ENCODE measurements around the gene BANF1. TPM values are rescaled to one million over a fixed set of nuclear protein-coding genes. Genes with fewer than 3 reads are reported as not detected.
"Not testable (repeated sequence)": the region's sequence is repeated elsewhere in the genome, so short reads cannot be mapped to it uniquely, and the experiment has no call there.

BANF1 gene
- total and polyA plus RNA-seq, 2 experiments from 2014 or later = 31.6 to 330 TPM

DNA sequence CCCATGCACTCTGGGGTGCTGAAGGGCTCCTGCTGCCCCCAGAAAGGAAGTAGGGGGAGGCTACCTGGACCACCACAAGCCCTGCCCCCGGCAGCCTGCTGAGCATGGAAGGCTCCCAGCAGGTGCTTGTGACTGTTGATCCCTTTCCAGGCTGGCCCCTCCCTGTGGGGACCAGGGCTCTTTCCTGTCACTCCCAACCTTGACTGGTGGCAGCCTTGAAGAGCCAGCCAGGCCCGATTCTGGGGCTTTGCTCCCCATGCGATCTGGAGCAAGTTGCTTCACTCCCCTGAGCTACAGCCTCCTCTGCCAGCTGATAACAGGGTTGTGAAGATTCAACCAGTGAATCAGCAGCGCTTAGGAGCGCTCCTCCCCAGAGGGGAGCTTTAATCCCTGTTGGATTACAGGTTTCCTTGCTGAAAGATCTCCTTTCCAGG, 4.9 kb downstream of the BANF1 start:
- Histone ChIP-seq H4K20me1 (ENCODE audit: insufficient read depth) (no peaks in the 10 kb centered on the region), H3K79me2 (ENCODE audit: insufficient read depth) (peaks cover 22% of the 10 kb centered on the region), H3F3A (ENCODE audit: insufficient read depth) (no peaks in the 10 kb centered on the region), H3K9ac (no peak overlapping the region), H2AFZ (no peak overlapping the region), H3K27me3 (replicated peaks; ENCODE audit: insufficient read depth) (no peaks in the 10 kb centered on the region), H3K4me3 (no peak overlapping the region), H3K9me3 (ENCODE audit: low read depth) (no peaks in the 10 kb centered on the region), H3K4me2 (ENCODE audit: unreplicated experiment) (no peak overlapping the region), H3K9me2 (ENCODE audit: insufficient read depth) (no peaks in the 10 kb centered on the region), H3K36me3 (ENCODE audit: low read depth) (peaks cover 8% of the 10 kb centered on the region), H3K27ac (no peak overlapping the region), H3K4me1 (ENCODE audit: insufficient read depth) (peaks cover 4% of the 10 kb centered on the region)
- in situ Hi-C loops (cut with MboI) = no loop called here
- no peak for DNase-seq
- WGBS, 2 experiments (ENCODE audit: low coverage in 1 of 2, low lambda C conversion rate in 2 of 2, missing lambda C conversion rate in 2 of 2) = 69 to 70% methylated on average over 5 of the region's 5 CpGs
- no peak for TF ChIP-seq EZH2 (IDR thresholded peaks at IDR 0.05; ENCODE audit: insufficient read depth, poor library complexity, severe bottlenecking)
- no peak for TF ChIP-seq EZH2phosphoT487 (IDR thresholded peaks at IDR 0.05; ENCODE audit: insufficient read depth, low read depth)

DNA sequence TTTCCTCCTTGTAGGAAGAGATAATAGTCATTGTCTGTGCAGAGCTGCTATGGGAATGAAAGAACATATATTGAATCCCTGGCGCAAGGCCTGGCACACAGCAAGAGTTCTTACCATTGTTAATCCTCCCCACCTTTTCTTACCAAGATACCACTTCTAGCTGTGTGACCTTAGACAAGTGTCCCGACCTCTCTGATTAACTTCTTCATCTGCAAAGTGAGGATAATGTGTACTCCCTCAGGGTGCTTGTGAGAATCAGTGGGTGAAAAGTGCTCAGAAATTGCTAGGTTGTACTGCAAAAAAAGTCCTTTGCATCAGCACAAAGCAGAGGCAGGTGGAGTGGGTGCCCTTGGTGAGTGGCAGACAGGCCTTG, 5.8 kb downstream of the BANF1 start:
- Histone ChIP-seq H3K4me2 (ENCODE audit: unreplicated experiment) (no peak overlapping the region), H3K79me2 (ENCODE audit: insufficient read depth) (peaks cover 19% of the 10 kb centered on the region), H4K20me1 (ENCODE audit: insufficient read depth) (no peaks in the 10 kb centered on the region), H3K27me3 (replicated peaks; ENCODE audit: insufficient read depth) (no peaks in the 10 kb centered on the region), H3K9me2 (ENCODE audit: insufficient read depth) (no peaks in the 10 kb centered on the region), H3K9me3 (ENCODE audit: low read depth) (no peaks in the 10 kb centered on the region), H3K36me3 (ENCODE audit: low read depth) (peaks cover 8% of the 10 kb centered on the region), H3K4me1 (ENCODE audit: insufficient read depth) (peaks cover 4% of the 10 kb centered on the region), H3K9ac (no peak overlapping the region), H3K27ac (no peak overlapping the region), H3K4me3 (no peak overlapping the region), H2AFZ (no peak overlapping the region), H3F3A (ENCODE audit: insufficient read depth) (no peaks in the 10 kb centered on the region)
- no peak for DNase-seq
- in situ Hi-C loops (cut with MboI) = no loop called here
- TF ChIP-seq EZH2phosphoT487 (IDR thresholded peaks at IDR 0.05; ENCODE audit: insufficient read depth, low read depth) (no peak), EZH2 (IDR thresholded peaks at IDR 0.05; ENCODE audit: insufficient read depth, poor library complexity, severe bottlenecking) (no peak)
- 94 to 100% methylated on average over 2 of the region's 2 CpGs for WGBS, 2 experiments (ENCODE audit: low coverage in 1 of 2, low lambda C conversion rate in 2 of 2, missing lambda C conversion rate in 2 of 2)

DNA sequence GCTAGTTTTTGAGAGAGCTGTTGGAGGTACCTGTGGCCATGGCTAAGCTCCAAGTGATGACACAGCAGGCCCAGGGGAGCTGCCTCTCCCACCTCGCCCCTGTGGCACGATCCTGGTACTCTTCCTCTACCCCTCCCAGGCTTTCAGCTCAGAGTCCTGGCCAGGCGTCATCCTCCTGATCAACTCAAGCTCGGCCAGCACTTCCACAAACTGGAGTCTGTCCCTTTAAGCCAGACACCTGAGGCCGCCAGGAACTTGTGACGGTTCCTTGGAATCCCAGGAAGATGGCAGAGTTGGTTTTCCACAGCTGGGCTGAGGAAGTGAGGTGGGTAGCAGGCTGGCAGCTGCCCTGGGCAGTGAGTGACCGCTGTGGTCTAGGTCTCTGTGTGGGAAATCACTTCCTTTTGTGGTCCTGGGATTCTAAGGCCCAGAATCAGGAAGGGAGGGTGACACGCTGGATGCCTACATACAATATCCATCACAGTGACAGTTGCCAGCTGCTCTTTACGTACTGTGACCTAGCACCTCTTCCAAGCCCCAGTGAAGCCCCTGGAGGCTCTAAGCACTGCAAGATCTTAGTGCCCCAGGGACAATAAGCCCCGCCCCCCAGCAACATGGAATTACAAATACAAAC, 6.3 kb downstream of the BANF1 start:
- DNase-seq = no peak
- no peaks in the 10 kb centered on the region for H3K9me3 ChIP-seq (ENCODE audit: low read depth)
- H3K79me2 ChIP-seq (ENCODE audit: insufficient read depth) = peaks cover 14% of the 10 kb centered on the region
- no peaks in the 10 kb centered on the region for H4K20me1 ChIP-seq (ENCODE audit: insufficient read depth)
- no peaks in the 10 kb centered on the region for H3K27me3 ChIP-seq (replicated peaks; ENCODE audit: insufficient read depth)
- H3K36me3 ChIP-seq (ENCODE audit: low read depth) = peaks cover 8% of the 10 kb centered on the region
- no peak overlapping the region for H3K4me2 ChIP-seq (ENCODE audit: unreplicated experiment)
- H3K27ac ChIP-seq = no peak overlapping the region
- in situ Hi-C loops (cut with MboI) = no loop called here
- TF ChIP-seq EZH2 (IDR thresholded peaks at IDR 0.05; ENCODE audit: insufficient read depth, poor library complexity, severe bottlenecking) (no peak), EZH2phosphoT487 (IDR thresholded peaks at IDR 0.05; ENCODE audit: insufficient read depth, low read depth) (no peak)
- WGBS, 2 experiments (ENCODE audit: low coverage in 1 of 2, low lambda C conversion rate in 2 of 2, missing lambda C conversion rate in 2 of 2) = 63 to 65% methylated on average over 10 of the region's 10 CpGs
- no peak overlapping the region for H3K4me3 ChIP-seq
- H3K9ac ChIP-seq = no peak overlapping the region
- no peaks in the 10 kb centered on the region for H3F3A ChIP-seq (ENCODE audit: insufficient read depth)
- no peak overlapping the region for H2AFZ ChIP-seq
- H3K4me1 ChIP-seq (ENCODE audit: insufficient read depth) = peaks cover 4% of the 10 kb centered on the region
- H3K9me2 ChIP-seq (ENCODE audit: insufficient read depth) = no peaks in the 10 kb centered on the region

DNA sequence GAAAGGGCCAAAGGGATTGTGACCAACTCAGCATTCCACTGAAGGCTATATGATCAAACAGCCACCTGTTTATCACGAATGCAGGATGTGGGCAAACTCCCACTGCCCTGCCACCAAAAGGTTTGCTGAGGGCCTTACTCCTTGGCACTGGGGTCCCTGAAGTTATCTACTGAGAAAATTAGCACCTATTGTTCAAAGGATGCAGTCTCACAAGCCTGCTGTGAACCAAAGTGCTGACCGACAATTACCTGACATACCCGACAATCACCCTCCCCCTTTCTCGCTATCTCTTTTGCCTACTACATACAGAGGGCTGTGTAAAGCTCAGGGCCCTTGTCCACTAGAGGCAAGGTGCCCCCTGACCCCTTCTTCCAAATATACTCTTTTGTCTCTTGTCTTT, 7.7 kb downstream of the BANF1 start:
- H3K27ac ChIP-seq; H3K27me3 ChIP-seq (replicated peaks; ENCODE audit: insufficient read depth); H3K9me2 ChIP-seq (ENCODE audit: insufficient read depth); H3K4me2 ChIP-seq (ENCODE audit: unreplicated experiment); H3K36me3 ChIP-seq (ENCODE audit: low read depth); H3K9ac ChIP-seq; H3K79me2 ChIP-seq (ENCODE audit: insufficient read depth); H4K20me1 ChIP-seq (ENCODE audit: insufficient read depth); H3K9me3 ChIP-seq (ENCODE audit: low read depth); H3F3A ChIP-seq (ENCODE audit: insufficient read depth); H3K4me1 ChIP-seq (ENCODE audit: insufficient read depth); H2AFZ ChIP-seq; H3K4me3 ChIP-seq; DNase-seq; in situ Hi-C loops (cut with MboI): not testable (repeated sequence)
- WGBS, 2 experiments (ENCODE audit: low coverage in 1 of 2, low lambda C conversion rate in 2 of 2, missing lambda C conversion rate in 2 of 2) = 59 to 64% methylated on average over 4 of the region's 4 CpGs

All from GM23248 (cell line).